ENCODE data around the gene ERICH6. TPM values are rescaled to one million over a fixed set of nuclear protein-coding genes. Genes with fewer than 3 reads are reported as not detected.

The ERICH6 gene
- total and polyA plus RNA-seq, 10 of the 15 experiments (the other 5 are each of a cell fraction or from before 2014, with no cell fraction given) = 0.04 to 0.40 (median 0.22) TPM; not detected in 6

DNA sequence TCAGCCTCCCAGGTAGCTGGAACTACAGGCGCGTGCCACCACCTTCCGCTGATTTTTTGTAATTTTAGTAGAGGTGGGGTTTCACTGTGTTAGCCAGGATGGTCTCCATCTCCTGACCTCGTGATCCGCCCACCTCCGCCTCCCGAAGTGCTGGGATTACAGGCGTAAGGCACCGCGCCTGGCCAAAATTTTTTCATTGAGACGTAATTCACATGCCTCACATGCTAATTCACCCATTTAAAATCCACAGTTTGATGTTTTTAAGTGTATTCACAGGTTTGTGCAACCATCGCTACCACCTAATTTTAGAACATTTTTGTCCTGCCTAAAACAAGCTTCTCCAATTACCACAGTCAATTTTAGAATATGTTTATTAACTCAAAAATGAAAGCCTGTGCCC is 63.5 kb downstream of the ERICH6 start (continued):
- TF ChIP-seq, protein P1, sequence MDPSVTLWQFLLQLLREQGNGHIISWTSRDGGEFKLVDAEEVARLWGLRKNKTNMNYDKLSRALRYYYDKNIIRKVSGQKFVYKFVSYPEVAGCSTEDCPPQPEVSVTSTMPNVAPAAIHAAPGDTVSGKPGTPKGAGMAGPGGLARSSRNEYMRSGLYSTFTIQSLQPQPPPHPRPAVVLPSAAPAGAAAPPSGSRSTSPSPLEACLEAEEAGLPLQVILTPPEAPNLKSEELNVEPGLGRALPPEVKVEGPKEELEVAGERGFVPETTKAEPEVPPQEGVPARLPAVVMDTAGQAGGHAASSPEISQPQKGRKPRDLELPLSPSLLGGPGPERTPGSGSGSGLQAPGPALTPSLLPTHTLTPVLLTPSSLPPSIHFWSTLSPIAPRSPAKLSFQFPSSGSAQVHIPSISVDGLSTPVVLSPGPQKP (IDR thresholded peaks at IDR 0.05; ENCODE audit: low read depth, low read length) = no peak
- TF ChIP-seq BCL3 (IDR thresholded peaks at IDR 0.05; ENCODE audit: borderline replicate concordance, insufficient read depth, low read depth, low read length, poor library complexity, severe bottlenecking) (no peak), SMAD1 (IDR thresholded peaks at IDR 0.05; ENCODE audit: low read depth, partially characterized antibody) (no peak), MXI1 (IDR thresholded peaks at IDR 0.05; ENCODE audit: low read depth, low read length) (no peak), JUND (IDR thresholded peaks at IDR 0.05; ENCODE audit: low read depth, low read length) (no peak), CHD4 (IDR thresholded peaks at IDR 0.05) (no peak), RB1 (IDR thresholded peaks at IDR 0.05; ENCODE audit: borderline replicate concordance) (no peak)
- TF ChIP-seq, protein P2, sequence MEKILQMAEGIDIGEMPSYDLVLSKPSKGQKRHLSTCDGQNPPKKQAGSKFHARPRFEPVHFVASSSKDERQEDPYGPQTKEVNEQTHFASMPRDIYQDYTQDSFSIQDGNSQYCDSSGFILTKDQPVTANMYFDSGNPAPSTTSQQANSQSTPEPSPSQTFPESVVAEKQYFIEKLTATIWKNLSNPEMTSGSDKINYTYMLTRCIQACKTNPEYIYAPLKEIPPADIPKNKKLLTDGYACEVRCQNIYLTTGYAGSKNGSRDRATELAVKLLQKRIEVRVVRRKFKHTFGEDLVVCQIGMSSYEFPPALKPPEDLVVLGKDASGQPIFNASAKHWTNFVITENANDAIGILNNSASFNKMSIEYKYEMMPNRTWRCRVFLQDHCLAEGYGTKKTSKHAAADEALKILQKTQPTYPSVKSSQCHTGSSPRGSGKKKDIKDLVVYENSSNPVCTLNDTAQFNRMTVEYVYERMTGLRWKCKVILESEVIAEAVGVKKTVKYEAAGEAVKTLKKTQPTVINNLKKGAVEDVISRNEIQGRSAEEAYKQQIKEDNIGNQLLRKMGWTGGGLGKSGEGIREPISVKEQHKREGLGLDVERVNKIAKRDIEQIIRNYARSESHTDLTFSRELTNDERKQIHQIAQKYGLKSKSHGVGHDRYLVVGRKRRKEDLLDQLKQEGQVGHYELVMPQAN (conservative IDR thresholded peaks at IDR 0.05) = no peak
- TF ChIP-seq, protein P3, sequence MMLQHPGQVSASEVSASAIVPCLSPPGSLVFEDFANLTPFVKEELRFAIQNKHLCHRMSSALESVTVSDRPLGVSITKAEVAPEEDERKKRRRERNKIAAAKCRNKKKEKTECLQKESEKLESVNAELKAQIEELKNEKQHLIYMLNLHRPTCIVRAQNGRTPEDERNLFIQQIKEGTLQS (IDR thresholded peaks at IDR 0.05; ENCODE audit: borderline replicate concordance, extremely low read depth, low read depth, low read length) = no peak
